ENCODE data around the gene SCN8A.

The SCN8A gene

DNA sequence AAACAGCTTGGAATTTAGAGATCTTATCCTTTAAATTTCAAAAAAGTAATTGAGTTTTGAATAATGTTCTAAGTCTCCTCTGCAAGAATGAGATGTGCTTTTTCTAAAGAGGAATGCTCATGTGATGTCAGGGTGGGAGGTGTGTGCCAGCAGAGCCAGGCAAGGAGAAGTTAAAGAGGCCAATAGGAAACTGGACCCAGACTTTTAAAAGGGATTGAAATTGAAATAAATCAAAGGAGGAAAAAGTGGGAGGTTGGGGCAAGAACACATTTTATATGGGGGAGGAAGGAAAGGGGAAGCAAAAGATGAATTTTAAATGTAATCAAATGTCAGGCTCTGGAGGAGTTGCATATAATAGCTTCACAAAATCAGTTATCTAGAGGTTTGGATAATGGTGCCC is 131.4 kb downstream of the SCN8A start:
- no peak for DNase-seq

DNA sequence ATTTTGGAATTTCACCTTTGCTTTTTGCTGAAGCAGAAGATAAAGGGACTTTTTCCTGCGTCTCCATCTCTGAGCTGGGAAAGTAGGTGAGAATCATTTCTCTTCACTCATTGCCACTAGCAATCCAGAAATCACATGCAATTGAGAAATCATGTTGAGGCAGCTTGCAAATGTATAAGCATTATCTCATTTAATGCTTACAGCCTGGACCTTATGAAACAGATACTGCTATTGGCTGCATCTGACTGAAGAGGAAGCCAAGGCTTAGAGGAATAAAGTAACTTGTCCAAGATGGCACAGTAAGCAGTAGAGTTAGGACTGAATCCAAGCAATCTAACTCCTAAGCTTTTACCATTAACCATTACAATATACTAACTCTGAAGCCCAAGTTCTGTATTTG is 135.1 kb downstream of the SCN8A start:
- no peak for DNase-seq

DNA sequence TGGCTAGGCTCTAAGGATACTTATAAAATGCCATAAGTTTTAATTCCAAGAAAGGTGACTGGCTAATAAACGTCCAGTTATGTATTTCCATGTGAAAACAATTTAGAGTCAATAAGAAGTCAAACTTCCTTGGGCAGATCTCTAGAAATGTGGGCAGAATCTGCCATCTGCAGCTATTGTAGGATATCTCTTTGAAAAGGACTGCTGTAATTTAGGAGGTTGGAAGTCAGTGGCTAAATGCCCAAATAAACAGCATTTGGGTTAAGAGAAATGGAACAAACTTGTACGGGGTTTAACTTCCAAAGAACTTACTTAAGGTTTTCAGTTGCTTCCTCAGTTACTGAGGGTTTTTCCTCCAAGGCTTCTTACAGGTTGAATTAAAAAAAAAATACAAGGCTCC is 135.9 kb downstream of the SCN8A start:
- no peak for DNase-seq

- DNase-seq: no peak
Measured at GRCh38 chr12:51729331-51729730, 138.3 kb downstream of the SCN8A start.

GRCh38 chr12:51730745-51731144 is 139.7 kb downstream of the SCN8A start:
- no peak for DNase-seq

DNA sequence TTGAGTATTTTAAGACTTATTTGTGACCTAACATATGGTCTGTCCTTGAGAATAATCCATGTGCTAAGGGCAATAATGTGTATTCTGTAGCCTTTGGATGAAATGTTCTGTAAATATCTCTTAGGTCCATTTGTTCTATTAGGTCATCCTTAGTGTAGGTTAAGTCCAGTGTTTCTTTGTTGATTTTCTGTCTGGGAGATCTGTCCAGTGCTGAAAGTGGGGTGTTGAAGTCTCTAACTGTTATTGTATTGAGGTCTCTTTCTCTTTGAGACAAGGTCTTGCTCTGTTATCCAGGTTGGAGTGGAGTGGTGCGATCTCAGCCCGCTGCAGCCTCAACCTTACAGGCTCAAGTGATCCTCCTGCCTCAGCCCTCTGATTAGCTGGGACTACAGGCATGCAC is 149.5 kb downstream of the SCN8A start:
- no peak for DNase-seq

GRCh38 chr12:51744235-51744634 is 153.2 kb downstream of the SCN8A start:
- DNase-seq: no peak

GRCh38 chr12:51744957-51745356 is 153.9 kb downstream of the SCN8A start:
- DNase-seq: no peak

- no peak for DNase-seq
Measured at GRCh38 chr12:51746416-51746815, 155.4 kb downstream of the SCN8A start.

- no peak for DNase-seq
Measured at GRCh38 chr12:51748235-51748634, 157.2 kb downstream of the SCN8A start.

DNA sequence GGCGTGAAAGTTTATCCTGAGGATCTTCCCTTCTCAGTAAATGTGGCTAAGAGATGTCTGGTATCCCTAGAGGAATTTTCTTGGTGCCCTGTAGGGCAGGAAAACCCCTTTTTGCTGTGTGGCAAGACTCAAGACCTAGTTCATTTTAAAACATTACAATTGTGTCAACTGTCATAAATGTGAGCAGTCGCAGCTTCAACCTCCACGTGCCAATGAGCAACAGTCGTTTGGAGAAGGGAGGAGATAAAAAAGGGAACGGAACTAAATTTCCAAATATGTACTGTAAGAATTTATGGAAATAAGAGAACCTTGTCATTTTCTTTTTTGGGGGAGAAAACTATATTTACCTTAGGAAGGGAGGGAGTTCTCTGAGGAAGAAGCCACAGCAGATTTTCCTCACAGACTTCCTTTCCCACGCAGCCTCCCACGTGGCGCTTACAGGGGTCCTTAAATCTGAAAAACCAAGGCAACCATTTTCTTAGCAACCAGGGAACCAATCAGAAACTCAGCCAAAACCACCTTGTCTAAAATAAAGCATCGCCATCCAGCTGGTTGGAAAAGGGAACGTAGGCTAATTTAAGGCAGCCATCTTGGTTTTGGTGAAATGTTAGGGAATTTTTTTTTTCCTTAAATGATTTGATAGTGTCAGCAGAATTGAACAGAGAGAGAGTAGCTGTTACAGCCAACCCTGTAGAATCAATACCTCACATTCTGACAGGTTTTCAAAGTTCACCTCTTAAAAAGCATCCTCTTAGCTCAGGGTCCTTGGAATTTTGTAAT is 158.4 kb downstream of the SCN8A start:
- DNase-seq: no peak

- DNase-seq: no peak
Measured at GRCh38 chr12:51749986-51750317, 158.9 kb downstream of the SCN8A start.

GRCh38 chr12:51751661-51752060 is 160.6 kb downstream of the SCN8A start:
- DNase-seq: no peak

GRCh38 chr12:51752234-51752889 is 161.3 kb downstream of the SCN8A start:
- no peak for DNase-seq

DNA sequence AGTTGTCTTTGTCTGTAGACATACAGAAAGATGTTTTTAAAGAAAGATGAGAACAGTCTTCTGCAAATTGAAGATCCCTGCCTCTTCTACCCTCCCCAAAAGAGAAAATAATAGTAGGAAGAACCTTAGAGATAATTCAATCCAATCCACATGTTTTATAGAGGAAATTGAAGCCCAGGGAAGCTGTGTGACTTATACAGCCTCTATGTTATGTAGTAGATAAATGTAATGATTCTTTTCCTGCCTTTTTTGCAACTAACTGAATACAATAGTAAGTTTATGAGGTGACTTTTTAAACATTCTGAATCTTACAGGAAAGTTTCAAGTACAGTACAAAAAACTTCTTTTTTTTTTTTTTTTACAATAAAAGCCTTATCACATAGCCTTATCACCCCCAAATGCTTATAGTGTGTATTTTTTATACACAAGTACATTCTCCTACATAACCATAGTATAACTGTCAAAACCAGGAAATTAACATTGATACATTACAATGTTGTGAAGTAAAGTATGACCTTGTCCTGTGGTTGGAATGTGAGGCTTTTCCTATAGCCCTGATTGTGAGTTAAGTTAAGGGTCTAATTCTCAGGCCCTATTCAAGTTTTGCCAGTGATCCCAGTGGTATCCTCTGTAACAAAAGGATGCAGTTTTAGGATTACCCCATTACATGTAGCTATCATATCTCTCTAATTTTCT is 163.1 kb downstream of the SCN8A start:
- no peak for DNase-seq

DNA sequence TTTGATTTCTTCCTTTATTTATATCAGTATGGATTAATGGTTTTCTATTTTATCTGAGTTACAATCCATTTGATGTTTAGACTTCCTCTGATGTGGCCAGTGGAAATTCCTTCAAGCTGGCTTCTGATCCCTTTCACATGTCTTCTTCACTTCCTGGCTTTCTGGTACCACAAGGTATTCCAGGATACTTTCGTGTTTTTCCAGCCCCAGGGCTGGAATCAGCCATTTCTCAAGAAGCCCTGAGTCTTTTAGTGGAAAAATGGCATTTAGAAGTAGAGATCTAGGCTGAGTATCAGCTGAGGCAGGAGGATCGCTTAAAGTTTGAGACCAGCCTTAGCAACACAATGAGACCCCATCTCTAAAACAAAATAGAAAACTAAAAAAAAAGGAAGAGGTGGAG is 164.2 kb downstream of the SCN8A start:
- no peak for DNase-seq

DNA sequence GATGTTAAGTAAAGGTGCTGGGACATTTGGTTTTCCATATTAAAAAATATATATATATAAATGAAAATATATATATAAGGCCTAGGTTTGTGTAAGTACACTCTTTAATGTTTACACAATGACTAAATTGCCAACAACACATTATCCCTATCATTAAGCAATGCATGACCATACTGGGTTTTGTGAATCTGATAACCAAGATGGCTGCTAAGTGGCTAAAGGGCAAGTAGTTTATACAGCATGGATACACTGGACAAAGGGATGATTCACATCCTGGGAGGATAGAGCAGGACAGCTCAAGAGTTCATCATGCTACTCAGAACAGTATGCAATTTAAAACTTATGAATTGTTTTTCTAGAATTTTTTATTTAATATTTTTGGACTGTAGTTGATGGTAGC is 168.1 kb downstream of the SCN8A start:
- DNase-seq: peak; percentile 43

GRCh38 chr12:51759695-51760094 is 168.7 kb downstream of the SCN8A start:
- no peak for DNase-seq

DNA sequence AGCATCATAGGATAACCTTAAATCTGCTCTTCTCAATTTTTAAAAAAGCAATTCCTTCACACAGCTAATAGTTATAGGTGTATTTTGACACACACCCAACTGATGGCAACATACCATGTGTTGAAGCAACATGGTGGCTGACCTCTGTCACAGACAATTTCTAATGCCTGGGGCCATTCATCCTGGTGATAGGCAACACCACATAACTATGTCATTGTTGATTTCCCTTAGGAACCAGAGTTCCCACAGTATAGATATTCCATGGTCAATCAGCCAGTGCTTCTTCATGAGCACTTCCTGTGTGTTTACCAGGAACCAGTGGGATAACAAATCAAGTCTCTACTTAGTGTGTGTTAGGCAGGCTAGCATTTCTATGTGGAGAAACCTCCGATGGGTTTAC is 169.2 kb downstream of the SCN8A start:
- DNase-seq: no peak

DNA sequence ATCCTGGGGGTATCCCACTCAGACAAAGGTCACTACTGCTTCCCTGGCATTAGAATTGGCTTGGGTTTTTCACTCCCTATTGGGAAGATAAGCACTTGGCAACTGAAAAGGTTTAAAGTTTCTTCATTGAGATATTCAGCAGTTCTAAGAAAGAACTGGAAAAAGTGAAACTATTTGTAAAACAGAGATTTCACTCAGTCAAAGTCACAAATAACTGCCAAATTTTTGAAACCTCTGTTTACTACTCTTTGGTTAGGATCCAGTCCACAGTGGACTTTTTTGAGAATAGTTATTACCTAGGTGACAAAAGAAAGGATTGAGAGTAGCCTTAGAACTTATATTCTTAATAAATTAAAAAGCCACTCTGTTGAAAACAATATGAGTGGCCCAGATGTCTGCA is 172.7 kb downstream of the SCN8A start:
- DNase-seq: no peak

DNA sequence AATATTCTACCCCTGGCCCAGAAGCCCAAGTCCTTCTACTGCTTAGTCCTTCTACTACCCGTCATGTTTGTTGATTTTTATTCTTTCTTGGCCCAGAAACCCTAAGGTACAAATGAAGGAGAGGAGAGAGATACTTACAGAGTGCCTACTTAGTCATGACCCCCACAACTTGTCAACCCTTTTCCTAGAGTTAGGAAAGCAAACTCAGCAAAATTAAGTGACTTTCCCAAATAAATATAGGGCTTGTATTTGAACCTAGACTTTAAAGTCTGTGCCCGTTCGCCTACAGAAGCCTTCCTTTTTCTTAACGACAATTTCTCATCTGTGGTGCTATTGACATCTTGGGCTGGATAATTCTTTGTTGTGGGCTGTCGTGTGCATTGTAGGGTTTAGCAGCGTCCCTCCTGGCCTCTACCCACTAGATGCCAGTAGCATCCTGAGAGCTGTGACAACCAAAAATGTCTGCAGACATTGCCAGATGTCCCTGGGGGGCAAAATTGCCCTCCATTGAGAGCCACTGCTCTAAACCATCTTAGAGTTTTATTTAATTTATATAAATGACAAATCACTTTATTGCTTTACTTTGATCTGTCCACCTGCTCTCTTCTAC is 175.1 kb downstream of the SCN8A start:
- no peak for DNase-seq

DNA sequence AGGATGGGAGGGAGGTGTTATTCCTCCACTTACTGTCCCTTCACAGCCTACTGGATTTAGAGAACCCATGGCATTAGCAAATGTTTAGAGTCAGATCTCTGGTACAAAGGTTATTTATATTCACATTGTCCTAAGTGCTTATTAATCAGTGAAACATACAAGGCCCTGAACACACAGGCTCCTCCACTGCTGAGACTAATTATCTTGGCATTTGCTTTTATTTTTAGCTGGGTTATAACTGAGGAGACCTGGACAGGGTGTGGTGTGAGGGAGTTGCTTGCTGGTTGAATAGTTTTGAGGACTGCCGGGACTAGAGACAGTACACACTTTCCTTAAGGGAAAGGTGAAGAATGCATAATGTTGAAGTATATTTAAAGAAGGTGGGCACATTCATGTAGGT is 180.0 kb downstream of the SCN8A start:
- DNase-seq: no peak

DNA sequence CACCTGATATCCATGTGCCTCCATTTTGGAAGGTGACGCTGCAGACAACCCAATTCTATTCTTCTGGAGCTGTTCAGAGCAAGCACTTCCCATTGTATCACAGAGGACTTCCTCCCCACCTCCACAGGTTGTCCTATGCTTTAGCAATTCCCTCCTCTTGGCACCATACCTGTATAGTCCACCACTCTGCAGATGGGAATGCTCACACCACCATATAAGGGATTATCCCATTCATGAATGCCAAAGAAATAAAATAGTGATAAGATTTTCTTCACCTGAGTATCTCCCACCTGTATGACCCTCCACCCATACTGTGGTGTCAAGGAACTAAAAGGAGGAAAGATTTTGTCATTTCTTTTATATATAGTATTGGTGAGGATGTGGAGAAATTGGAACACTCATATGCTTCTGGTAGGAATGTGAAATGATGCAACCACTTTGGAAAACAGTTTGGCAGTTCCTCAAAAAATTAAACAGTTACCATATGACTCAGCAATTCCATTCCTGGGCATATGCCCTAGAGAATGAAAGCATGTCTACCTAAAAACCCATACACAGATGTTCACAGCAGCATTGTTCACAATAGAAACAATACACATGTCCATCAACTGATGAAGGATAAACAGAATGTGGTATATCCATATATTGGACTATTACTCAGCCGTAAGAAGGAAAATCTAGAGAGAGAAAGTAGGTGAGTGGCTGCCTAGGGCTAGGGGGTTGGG is 182.3 kb downstream of the SCN8A start:
- DNase-seq: no peak
